GM23338 (cell line): ENCODE results near the gene CDH12. TPM values are rescaled to one million over a fixed set of nuclear protein-coding genes. Genes with fewer than 3 reads are reported as not detected.

Source experiments
- ATAC-seq: fragments of 200-7000 bp; cut with Tn5 transposase; 3 replicates; pipeline ENCODE4 v1.9.1; 2020
- DNase-seq: peaks from one replicate; pipeline ENCODE4 v3.0.0-alpha.2; 2015; ENCODE audit warnings: low spot score
- H2AFZ ChIP-seq: fragments of 200-600 bp; sonication (generic); 2 replicates; pipeline ENCODE4 v1.8.0; 2016; ENCODE audit warnings: antibody characterized with exemption, mild to moderate bottlenecking, moderate library complexity
- H3F3A ChIP-seq: fragments of 200-600 bp; sonication (generic); replicated peaks from 2 replicates; pipeline ENCODE4 v1.8.0; 2017; ENCODE audit warnings: antibody characterized with exemption, mixed run types, low read depth
- H3K27ac ChIP-seq: fragments of 200-600 bp; sonication (generic); 2 replicates; pipeline ENCODE4 v1.6.1; 2016; ENCODE audit warnings: low read depth
- H3K27me3 ChIP-seq: fragments of 200-600 bp; sonication (generic); 2 replicates; pipeline ENCODE4 v1.8.0; 2016; ENCODE audit warnings: mild to moderate bottlenecking, mixed run types, moderate library complexity; ENCODE audit not compliant: insufficient read depth
- H3K36me3 ChIP-seq: fragments of 200-600 bp; sonication (generic); 2 replicates; pipeline ENCODE4 v1.8.0; 2016; ENCODE audit warnings: mild to moderate bottlenecking; ENCODE audit not compliant: insufficient read depth
- H3K4me1 ChIP-seq: fragments of 200-600 bp; sonication (generic); 2 replicates; pipeline ENCODE4 v1.8.0; 2016; ENCODE audit warnings: mild to moderate bottlenecking, moderate library complexity; ENCODE audit not compliant: insufficient read depth
- H3K4me2 ChIP-seq: fragments of 200-600 bp; sonication (generic); 2 replicates; pipeline ENCODE4 v1.7.1; 2017; ENCODE audit warnings: mixed run types
- H3K4me3 ChIP-seq: fragments of 200-600 bp; sonication (generic); 2 replicates; pipeline ENCODE4 v1.6.1; 2016; ENCODE audit warnings: mixed run types
- H3K79me2 ChIP-seq: fragments of 200-600 bp; sonication (generic); replicated peaks from 2 replicates; pipeline ENCODE4 v1.8.0; 2017; ENCODE audit warnings: mild to moderate bottlenecking; ENCODE audit not compliant: insufficient read depth
- H3K9me2 ChIP-seq: fragments of 200-600 bp; sonication (generic); 2 replicates; pipeline ENCODE4 v1.8.0; 2017; ENCODE audit not compliant: insufficient read depth
- H4K20me1 ChIP-seq: fragments of 200-600 bp; sonication (generic); replicated peaks from 2 replicates; pipeline ENCODE4 v1.8.0; 2017; ENCODE audit warnings: mild to moderate bottlenecking; ENCODE audit not compliant: insufficient read depth
- H3K27ac Mint-ChIP-seq: 2 replicates; pipeline ENCODE4 v1.8.0; 2020; ENCODE audit warnings: inconsistent platforms, mild to moderate bottlenecking, moderate library complexity, mixed read lengths
- H3K27me3 Mint-ChIP-seq: 3 replicates; pipeline ENCODE4 v1.8.0; 2022; ENCODE audit warnings: low read depth, mild to moderate bottlenecking, moderate library complexity, mixed read lengths, inconsistent platforms; ENCODE audit not compliant: insufficient read depth, poor library complexity
- H3K36me3 Mint-ChIP-seq: 3 replicates; pipeline ENCODE4 v1.8.0; 2021; ENCODE audit warnings: low read depth, mild to moderate bottlenecking, inconsistent platforms, moderate library complexity, mixed read lengths
- H3K4me1 Mint-ChIP-seq: 3 replicates; pipeline ENCODE4 v1.8.0; 2020; ENCODE audit warnings: mild to moderate bottlenecking, inconsistent platforms, mixed read lengths
- H3K4me3 Mint-ChIP-seq: 3 replicates; pipeline ENCODE4 v1.8.0; 2021; ENCODE audit warnings: moderate library complexity, mild to moderate bottlenecking, inconsistent platforms, mixed read lengths
- H3K9me3 Mint-ChIP-seq: 3 replicates; pipeline ENCODE4 v1.8.0; 2020; ENCODE audit warnings: moderate library complexity, mild to moderate bottlenecking, inconsistent platforms, mixed read lengths
- CTCF ChIP-seq, 2 experiments: fragments of 200-600 bp in 1 of 2; sonication (generic) in 1 of 2; conservative IDR thresholded peaks; 2 replicates each; pipeline versions ENCODE4 v1.5.1 to v1.6.1; 2016 to 2017; ENCODE audit warnings: antibody characterized with exemption in 2 of 2, low read depth in 2 of 2, mild to moderate bottlenecking in 2 of 2, moderate library complexity in 1 of 2
- JUNB ChIP-seq: IDR thresholded peaks from one replicate; pipeline ENCODE4 v1.6.1; 2016; ENCODE audit warnings: antibody characterized with exemption; ENCODE audit not compliant: unreplicated experiment
- NANOG ChIP-seq: IDR thresholded peaks from 2 replicates; pipeline ENCODE4 v1.6.1; 2016; ENCODE audit warnings: antibody characterized with exemption, borderline replicate concordance
- POLR2AphosphoS5 ChIP-seq: IDR thresholded peaks from 2 replicates; pipeline ENCODE4 v1.6.1; 2016; ENCODE audit warnings: antibody characterized with exemption, low read depth
- REST ChIP-seq: IDR thresholded peaks from one replicate; pipeline ENCODE4 v1.6.1; 2018; ENCODE audit warnings: antibody characterized with exemption; ENCODE audit not compliant: unreplicated experiment
- ZNF331 ChIP-seq: fragments of 250-450 bp; sonication (Bioruptor Pico); IDR thresholded peaks from 2 replicates; pipeline ENCODE4 v1.5.0; 2020; ENCODE audit warnings: low read depth, mild to moderate bottlenecking, moderate library complexity
- polyA plus RNA-seq: library from polyadenylated mRNA; unstranded; fragments of >200 nt; fragmentation: Nextera tagmentation; extraction: Ambion mirVana; gene quantifications from 2 replicates; pipeline ENCODE4 v1.2.1, GENCODE V29; 2016
- total RNA-seq: library from RNA; depleted of rRNA; stranded (reverse); fragments of >200 nt; shearing (Covaris generic); gene quantifications from 2 replicates; pipeline ENCODE4 v1.2.3, GENCODE V29; 2014
- TF ChIP-seq, protein P1 (sequence below): IDR thresholded peaks from 2 replicates; pipeline ENCODE4 v1.6.1; 2016; ENCODE audit warnings: antibody characterized with exemption

The CDH12 gene
- total and polyA plus RNA-seq, 2 experiments from 2014 or later = not detected

GRCh38 chr5:21711866-21712758 is 1141.0 kb downstream of the CDH12 start:
- no peak overlapping the region for H3K27ac Mint-ChIP-seq

DNA sequence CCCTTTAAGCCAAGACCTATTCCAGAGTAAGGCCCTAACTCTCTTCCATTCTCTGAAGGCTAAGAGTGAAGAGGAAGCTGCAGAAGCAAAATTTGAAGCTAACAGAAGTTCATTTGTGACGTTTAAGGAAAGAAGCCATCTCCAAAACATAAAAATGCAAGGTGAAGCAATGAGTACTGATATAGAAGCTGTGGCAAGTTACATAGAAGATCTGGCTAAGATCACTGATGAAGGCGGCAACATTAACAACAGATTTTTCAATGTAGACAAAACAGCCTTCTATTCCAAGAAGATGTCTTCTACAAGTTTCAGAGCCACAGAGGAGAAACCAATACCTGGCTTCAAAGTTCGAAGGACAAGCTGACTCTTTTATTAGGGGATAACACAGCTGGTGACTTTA is 1143.4 kb downstream of the CDH12 start:
- Mint-ChIP-seq H3K9me3 (no peaks in the 10 kb centered on the region; the same call in 1 of the 3 replicates), H3K4me1 (no peaks in the 10 kb centered on the region), H3K36me3 (no peaks in the 10 kb centered on the region), H3K27ac (no peak overlapping the region), H3K27me3 (no peaks in the 10 kb centered on the region), H3K4me3 (no peak overlapping the region)
- Histone ChIP-seq H3K4me3 (no peak overlapping the region), H3K27me3 (no peaks in the 10 kb centered on the region), H3K27ac (no peak overlapping the region), H4K20me1 (no peaks in the 10 kb centered on the region), H2AFZ (no peak overlapping the region), H3K9me2 (peaks cover 7% of the 10 kb centered on the region; the same call in 1 of the 2 replicates), H3K4me1 (no peaks in the 10 kb centered on the region), H3F3A (no peaks in the 10 kb centered on the region), H3K79me2 (no peaks in the 10 kb centered on the region), H3K36me3 (no peaks in the 10 kb centered on the region), H3K4me2 (no peak overlapping the region)
- no peak for ATAC-seq
- no peak for DNase-seq
- TF ChIP-seq NANOG = no peak
- no peak for TF ChIP-seq ZNF331 (CRISPR knock-in tag)
- no peak for TF ChIP-seq REST
- no peak for TF ChIP-seq JUNB
- TF ChIP-seq POLR2AphosphoS5 = no peak
- TF ChIP-seq, protein P1, sequence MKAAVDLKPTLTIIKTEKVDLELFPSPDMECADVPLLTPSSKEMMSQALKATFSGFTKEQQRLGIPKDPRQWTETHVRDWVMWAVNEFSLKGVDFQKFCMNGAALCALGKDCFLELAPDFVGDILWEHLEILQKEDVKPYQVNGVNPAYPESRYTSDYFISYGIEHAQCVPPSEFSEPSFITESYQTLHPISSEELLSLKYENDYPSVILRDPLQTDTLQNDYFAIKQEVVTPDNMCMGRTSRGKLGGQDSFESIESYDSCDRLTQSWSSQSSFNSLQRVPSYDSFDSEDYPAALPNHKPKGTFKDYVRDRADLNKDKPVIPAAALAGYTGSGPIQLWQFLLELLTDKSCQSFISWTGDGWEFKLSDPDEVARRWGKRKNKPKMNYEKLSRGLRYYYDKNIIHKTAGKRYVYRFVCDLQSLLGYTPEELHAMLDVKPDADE = no peak

More at GRCh38 chr5:21711866-21712758, 1141.0 kb downstream of the CDH12 start:
- Mint-ChIP-seq H3K4me3 (no peak overlapping the region), H3K36me3 (peaks cover 4% of the 10 kb centered on the region; the same call in 1 of the 3 replicates), H3K27me3 (no peaks in the 10 kb centered on the region), H3K9me3 (peaks cover 6% of the 10 kb centered on the region), H3K4me1 (no peaks in the 10 kb centered on the region)
- no peaks in the 10 kb centered on the region for H3K79me2 ChIP-seq
- H3K27me3 ChIP-seq = no peaks in the 10 kb centered on the region
- no peaks in the 10 kb centered on the region for H3K4me1 ChIP-seq
- peak; percentile 11 for DNase-seq
- no peak overlapping the region for H3K4me2 ChIP-seq
- ATAC-seq = no peak
- peaks cover 7% of the 10 kb centered on the region; the same call in 1 of the 2 replicates for H3K9me2 ChIP-seq
- H4K20me1 ChIP-seq = no peaks in the 10 kb centered on the region
- H3K27ac ChIP-seq = no peak overlapping the region
- H3K4me3 ChIP-seq = no peak overlapping the region
- H3F3A ChIP-seq = no peaks in the 10 kb centered on the region
- no peaks in the 10 kb centered on the region for H3K36me3 ChIP-seq
- H2AFZ ChIP-seq = no peak overlapping the region
- TF ChIP-seq JUNB (no peak), CTCF (conservative IDR thresholded peaks at IDR 0.05; ENCODE audit: low read depth in 2 of 2) (no peak)
